Measurements from ENCODE around the gene GP9. TPM values are rescaled to one million over a fixed set of nuclear protein-coding genes. Genes with fewer than 3 reads are reported as not detected.

Gene GP9
- total RNA-seq, 1 donor from 2014 or later: not detected

- H3K4me1 ChIP-seq: peaks cover 17% of the 10 kb centered on the region
- H3K4me3 ChIP-seq: no peak overlapping the region
- intact Hi-C loops (cut with DNase I): loop anchor here (10.0 kb wide), 1 partner anchor 72 kb away; the partner anchor contains the start of gene RAB43
- peak overlapping the region; percentile 51 for H3K27ac ChIP-seq
- no peaks in the 10 kb centered on the region for H3K27me3 ChIP-seq
- no peak for TF ChIP-seq POLR2A (IDR thresholded peaks at IDR 0.05)
- no peak for TF ChIP-seq POLR2AphosphoS5 (IDR thresholded peaks at IDR 0.05; ENCODE audit: insufficient read depth in 1 of 2, low read depth in 1 of 2)
- no peak for TF ChIP-seq CTCF (IDR thresholded peaks at IDR 0.05)
- no peaks in the 10 kb centered on the region for H3K9me3 ChIP-seq
- no peaks in the 10 kb centered on the region for H3K36me3 ChIP-seq
- no peak for DNase-seq (ENCODE audit: extremely low spot score in 2 of 2)
Observed at GRCh38 chr3:129052675-129053074, 7.9 kb upstream of the GP9 start.

- Histone ChIP-seq H3K36me3 (no peaks in the 10 kb centered on the region), H3K27ac (no peak overlapping the region)
- intact Hi-C loops (cut with DNase I): loop anchor here (10.0 kb wide), 1 partner anchor 70 kb away; the partner anchor contains the start of gene RAB43
Observed at GRCh38 chr3:129054605-129055104, 5.9 kb upstream of the GP9 start.

GRCh38 chr3:129056451-129057173 lies 4.0 kb upstream of the GP9 start:
- H3K4me1 ChIP-seq: peaks cover 17% of the 10 kb centered on the region
- H3K4me3 ChIP-seq: no peak overlapping the region
- DNase-seq (ENCODE audit: extremely low spot score in 2 of 2): no peak
- H3K9me3 ChIP-seq: no peaks in the 10 kb centered on the region
- TF ChIP-seq POLR2A (IDR thresholded peaks at IDR 0.05): no peak
- TF ChIP-seq POLR2AphosphoS5 (IDR thresholded peaks at IDR 0.05; ENCODE audit: insufficient read depth in 1 of 2, low read depth in 1 of 2): no peak
- TF ChIP-seq CTCF (IDR thresholded peaks at IDR 0.05): no peak
- H3K27me3 ChIP-seq: no peaks in the 10 kb centered on the region
- H3K27ac ChIP-seq: no peak overlapping the region
- intact Hi-C loops (cut with DNase I): loop anchor here (10.0 kb wide), 1 partner anchor 68 kb away; the partner anchor contains the start of gene RAB43
- H3K36me3 ChIP-seq: no peaks in the 10 kb centered on the region

More at GRCh38 chr3:129054605-129055104, 5.9 kb upstream of the GP9 start:
- TF ChIP-seq POLR2AphosphoS5 (IDR thresholded peaks at IDR 0.05; ENCODE audit: insufficient read depth in 1 of 2, low read depth in 1 of 2) (no peak), POLR2A (IDR thresholded peaks at IDR 0.05) (no peak), CTCF (IDR thresholded peaks at IDR 0.05) (no peak)
- DNase-seq (ENCODE audit: extremely low spot score in 2 of 2): no peak
- Histone ChIP-seq H3K27me3 (no peaks in the 10 kb centered on the region), H3K4me1 (peaks cover 17% of the 10 kb centered on the region), H3K4me3 (no peak overlapping the region), H3K9me3 (no peaks in the 10 kb centered on the region)

- no peak for DNase-seq (ENCODE audit: extremely low spot score in 2 of 2)
- H3K9me3 ChIP-seq: no peaks in the 10 kb centered on the region
- H3K36me3 ChIP-seq: no peaks in the 10 kb centered on the region
- no peaks in the 10 kb centered on the region for H3K27me3 ChIP-seq
- H3K27ac ChIP-seq: no peak overlapping the region
- intact Hi-C loops (cut with DNase I): loop anchor here (10.0 kb wide), 1 partner anchor 68 kb away; the partner anchor contains the start of gene RAB43
- H3K4me1 ChIP-seq: peaks cover 16% of the 10 kb centered on the region
- TF ChIP-seq POLR2AphosphoS5 (IDR thresholded peaks at IDR 0.05; ENCODE audit: insufficient read depth in 1 of 2, low read depth in 1 of 2) (no peak), POLR2A (IDR thresholded peaks at IDR 0.05) (no peak), CTCF (IDR thresholded peaks at IDR 0.05) (no peak)
- H3K4me3 ChIP-seq: no peak overlapping the region
Observed at GRCh38 chr3:129057249-129057648, 3.3 kb upstream of the GP9 start.

Measured in vagina (tissue), 2 donors.